PC-3 (cell line): Measurements from ENCODE around the gene PKD2L2. TPM values are rescaled to one million over a fixed set of nuclear protein-coding genes. Genes with fewer than 3 reads are reported as not detected.

Experiments
- ATAC-seq: fragments of 200-7000 bp; cut with Tn5 transposase; 2 replicates; pipeline ENCODE4 v1.9.1; 2020; ENCODE audit warnings: mild to moderate bottlenecking, moderate library complexity
- Bru-seq: library from RNA; stranded (reverse); fragments of 400-500 nt; gene quantifications from one replicate; lab custom pipeline; 2021; lab: Mats Ljungman, UMichigan
- BruChase-seq, 2 experiments: library from RNA; stranded (reverse); fragments of 400-500 nt; gene quantifications; one replicate each; lab custom pipeline; 2021; lab: Mats Ljungman, UMichigan
- BruUV-seq: library from RNA; stranded (reverse); fragments of 400-500 nt; replicated peaks from 2 replicates; lab custom pipeline; 2021; lab: Mats Ljungman, UMichigan
- CTCF ChIA-PET: fragments of 300-600 bp; sonication (Branson Sonifier 250); formaldehyde crosslinking; loops from one replicate; lab custom pipeline; 2022; ENCODE audit warnings: antibody characterized with exemption; lab: Charles Lee
- POLR2A ChIA-PET: fragments of 300-600 bp; sonication (Branson Sonifier 250); formaldehyde crosslinking; loops from one replicate; lab custom pipeline; 2022; ENCODE audit warnings: antibody characterized with exemption; ENCODE audit not compliant: unreplicated experiment; lab: Charles Lee
- DNase-seq: peaks from one replicate; pipeline ENCODE4 v3.0.0-alpha.2; 2015
- H2AFZ ChIP-seq: fragments of 300-600 bp; sonication (generic); 2 replicates; pipeline ENCODE4 v1.6.0; 2016; ENCODE audit warnings: antibody characterized with exemption, low read length
- H3F3A ChIP-seq: fragments of 300-600 bp; sonication (generic); one replicate; pipeline ENCODE4 v1.6.0; 2017; ENCODE audit warnings: antibody characterized with exemption, low read length, control low read depth, mild to moderate bottlenecking; ENCODE audit not compliant: unreplicated experiment
- H3K27ac ChIP-seq: fragments of 300-600 bp; sonication (generic); 2 replicates; pipeline ENCODE4 v1.5.1; 2016; ENCODE audit warnings: mild to moderate bottlenecking, low read length
- H3K27me3 ChIP-seq: fragments of 300-600 bp; sonication (generic); 2 replicates; pipeline ENCODE4 v1.6.1; 2016; ENCODE audit warnings: low read length, mixed read lengths
- H3K36me3 ChIP-seq: fragments of 300-600 bp; sonication (generic); 2 replicates; pipeline ENCODE4 v1.6.1; 2016; ENCODE audit warnings: low read depth, mixed run types, low read length, mixed read lengths
- H3K4me1 ChIP-seq: fragments of 300-600 bp; sonication (generic); 2 replicates; pipeline ENCODE4 v1.5.1; 2016; ENCODE audit warnings: low read length; ENCODE audit not compliant: insufficient read depth
- H3K4me2 ChIP-seq: fragments of 300-600 bp; sonication (generic); 2 replicates; pipeline ENCODE4 v1.6.0; 2016; ENCODE audit warnings: low read length
- H3K4me3 ChIP-seq: fragments of 300-600 bp; sonication (generic); 2 replicates; pipeline ENCODE4 v1.5.1; 2016; ENCODE audit warnings: mild to moderate bottlenecking, low read length, mixed read lengths
- H3K79me2 ChIP-seq: fragments of 300-600 bp; sonication (generic); 2 replicates; pipeline ENCODE4 v1.6.1; 2017; ENCODE audit warnings: low read length, mixed read lengths
- H3K9ac ChIP-seq: fragments of 300-600 bp; sonication (generic); 2 replicates; pipeline ENCODE4 v1.6.0; 2016; ENCODE audit warnings: mild to moderate bottlenecking, low read length
- H3K9me2 ChIP-seq: fragments of 300-600 bp; sonication (generic); replicated peaks from 2 replicates; pipeline ENCODE4 v1.6.1; 2016; ENCODE audit warnings: mixed run types, low read length, mixed read lengths
- H3K9me3 ChIP-seq: fragments of 300-600 bp; sonication (generic); 2 replicates; pipeline ENCODE4 v1.6.1; 2016; ENCODE audit warnings: low read length, mixed read lengths
- H4K20me1 ChIP-seq: fragments of 300-600 bp; sonication (generic); 2 replicates; pipeline ENCODE4 v1.6.1; 2016; ENCODE audit warnings: low read length, mixed read lengths
- CTCF ChIP-seq: fragments of 300-600 bp; sonication (generic); conservative IDR thresholded peaks from 2 replicates; pipeline ENCODE4 v1.5.1; 2017; ENCODE audit warnings: antibody characterized with exemption, low read depth, mild to moderate bottlenecking, low read length
- EZH2 ChIP-seq: fragments of 300-600 bp; sonication (generic); IDR thresholded peaks from one replicate; pipeline ENCODE4 v1.6.1; 2017; ENCODE audit warnings: antibody characterized with exemption, mild to moderate bottlenecking, low read length; ENCODE audit not compliant: unreplicated experiment
- EZH2phosphoT487 ChIP-seq: fragments of 300-600 bp; sonication (generic); IDR thresholded peaks from 2 replicates; pipeline ENCODE4 v1.6.1; 2018; ENCODE audit warnings: mild to moderate bottlenecking, antibody characterized with exemption, low read length, borderline replicate concordance
- intact Hi-C: fragments of 100-400 bp; cut with micrococcal nuclease; formaldehyde crosslinking; loops from 2 replicates; pipeline ENCODE4 v1.9.0; 2023
- long read RNA-seq: library from polyadenylated mRNA; unstranded; transcript quantifications from one replicate; pipeline ENCODE4 v2.0.0, GENCODE V29; 2021; ENCODE audit not compliant: unreplicated experiment
- total RNA-seq: library from RNA; depleted of rRNA; stranded (reverse); fragments of >200 nt; gene quantifications from 2 replicates; pipeline ENCODE4 v1.2.3, GENCODE V29; 2014; rRNA removed

PKD2L2 gene
- not detected in 2 replicates for total RNA-seq
- percentile 24 among the genes with signal in this experiment for Bru-seq, nascent RNA
- percentile 10 among the genes with signal in this experiment for BruChase-seq, experiment 1, labeled RNA remaining after a 6-hour chase
- percentile 13 among the genes with signal in this experiment for BruChase-seq, experiment 2, labeled RNA remaining after a 2-hour chase
- long read RNA-seq, partial matches to known transcripts, result 0 of 7 reads
- long read RNA-seq, other reads (novel, unspliced or antisense), result 7 of 7 reads

- Histone ChIP-seq H3F3A (no peaks in the 10 kb centered on the region), H3K4me3 (peak within 1 kb of the TSS; percentile 72), H4K20me1 (no peaks in the 10 kb centered on the region), H3K9me2 (no peaks in the 10 kb centered on the region), H3K27me3 (no peaks in the 10 kb centered on the region), H3K79me2 (no peaks in the 10 kb centered on the region), H2AFZ (peak within 1 kb of the TSS; percentile 94), H3K36me3 (no peaks in the 10 kb centered on the region), H3K9me3 (no peaks in the 10 kb centered on the region), H3K4me1 (peaks cover 29% of the 10 kb centered on the region), H3K27ac (peak within 1 kb of the TSS; percentile 69), H3K4me2 (peak within 1 kb of the TSS; percentile 94), H3K9ac (peak within 1 kb of the TSS; percentile 79)
- DNase-seq (peak; percentile 86), ATAC-seq (peak; percentile 96)
- CTCF ChIA-PET, result interaction anchor here (1.8 kb wide), 1 partner anchor 110 kb away, joined by 11 read pairs; no protein-coding TSS in a partner anchor
- POLR2A ChIA-PET, result interaction anchor here (0.6 to 0.7 kb wide), 4 partner anchors 43 to 66 kb away, joined by 3 to 6 read pairs (median 3); no protein-coding TSS in a partner anchor
- TF ChIP-seq EZH2phosphoT487, result no peak
- TF ChIP-seq EZH2, result no peak
- no peak for TF ChIP-seq CTCF
- intact Hi-C loops, result loop anchor here (2.0 kb wide), 1 partner anchor 56 kb away; no protein-coding TSS in a partner anchor
- BruUV-seq, result TSS peak; percentile 88
These were observed at the start of gene PKD2L2 for GRCh38 chr5:137888863-137889759. Gene PKD2L2 (plus strand): TSS chr5:137889457. CDS start chr5:137889492, 35 bp downstream.

GRCh38 chr5:137842296-137842695 lies 47.0 kb upstream of the PKD2L2 start:
- intact Hi-C loops, result no loop called here
- POLR2A ChIA-PET, result no interaction called here
- CTCF ChIA-PET, result no interaction called here

More at GRCh38 chr5:137842296-137842695, 47.0 kb upstream of the PKD2L2 start:
- Histone ChIP-seq H3K36me3 (no peaks in the 10 kb centered on the region), H3K79me2 (no peaks in the 10 kb centered on the region), H3K27ac (no peak overlapping the region), H3K4me1 (no peaks in the 10 kb centered on the region), H2AFZ (no peak overlapping the region), H3K9me3 (no peaks in the 10 kb centered on the region), H4K20me1 (no peaks in the 10 kb centered on the region), H3K4me2 (no peak overlapping the region), H3F3A (no peaks in the 10 kb centered on the region), H3K9ac (no peak overlapping the region), H3K27me3 (no peaks in the 10 kb centered on the region), H3K4me3 (no peak overlapping the region), H3K9me2 (no peaks in the 10 kb centered on the region)
- ATAC-seq (no peak), DNase-seq (no peak)
- BruUV-seq, result no TSS peak
- TF ChIP-seq EZH2phosphoT487 (no peak), CTCF (no peak), EZH2 (no peak)
